Kidney tubule cell (primary cell): ENCODE results near the gene INPP5A.

Experiments
- DNase-seq: peaks from one replicate; pipeline ENCODE4 v3.0.0-alpha.2; 2018; ENCODE audit warnings: low spot score

Gene INPP5A

DNA sequence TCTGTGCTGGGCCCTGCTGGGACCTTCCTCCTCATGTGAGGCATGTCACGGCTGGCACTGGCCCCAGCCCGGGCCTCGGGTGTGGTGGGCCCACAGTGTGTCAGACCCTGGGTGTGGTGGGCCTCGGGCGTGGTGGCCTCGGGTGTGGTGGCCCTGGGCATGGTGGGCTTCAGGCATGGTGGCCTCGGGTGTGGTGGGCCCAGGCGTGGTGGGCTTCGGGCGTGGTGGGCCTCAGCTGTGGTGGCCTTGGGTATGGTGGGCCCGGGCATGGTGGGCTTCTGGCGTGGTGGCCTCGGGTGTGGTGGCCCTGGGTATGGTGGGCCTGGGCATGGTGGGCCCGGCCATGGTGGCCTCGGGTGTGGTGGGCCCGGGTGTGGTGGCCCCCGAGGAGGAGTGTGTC lies 207.9 kb downstream of the INPP5A start:
- no peak for DNase-seq

DNA sequence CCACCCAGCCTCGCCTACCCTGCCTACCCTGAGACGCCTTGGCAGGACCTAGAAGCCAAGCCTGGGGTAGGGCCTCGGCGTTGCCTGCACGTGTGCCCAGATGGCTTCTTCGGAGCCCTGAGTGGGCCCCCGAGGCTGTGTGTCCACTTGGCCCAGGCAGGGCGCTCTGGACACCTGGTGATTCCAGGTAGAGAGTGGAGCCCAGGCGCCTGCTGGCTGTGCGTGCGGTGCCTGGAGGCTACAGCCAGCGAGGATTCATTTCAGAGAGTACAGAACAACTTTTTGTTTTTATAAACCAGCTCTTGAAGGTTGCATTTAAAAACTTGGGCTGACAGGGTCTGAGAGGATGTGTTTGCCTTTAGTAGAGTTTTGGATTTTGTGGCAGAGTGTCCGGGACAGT lies 208.4 kb downstream of the INPP5A start:
- no peak for DNase-seq

GRCh38 chr10:132746386-132746785 lies 208.8 kb downstream of the INPP5A start:
- DNase-seq = no peak

DNA sequence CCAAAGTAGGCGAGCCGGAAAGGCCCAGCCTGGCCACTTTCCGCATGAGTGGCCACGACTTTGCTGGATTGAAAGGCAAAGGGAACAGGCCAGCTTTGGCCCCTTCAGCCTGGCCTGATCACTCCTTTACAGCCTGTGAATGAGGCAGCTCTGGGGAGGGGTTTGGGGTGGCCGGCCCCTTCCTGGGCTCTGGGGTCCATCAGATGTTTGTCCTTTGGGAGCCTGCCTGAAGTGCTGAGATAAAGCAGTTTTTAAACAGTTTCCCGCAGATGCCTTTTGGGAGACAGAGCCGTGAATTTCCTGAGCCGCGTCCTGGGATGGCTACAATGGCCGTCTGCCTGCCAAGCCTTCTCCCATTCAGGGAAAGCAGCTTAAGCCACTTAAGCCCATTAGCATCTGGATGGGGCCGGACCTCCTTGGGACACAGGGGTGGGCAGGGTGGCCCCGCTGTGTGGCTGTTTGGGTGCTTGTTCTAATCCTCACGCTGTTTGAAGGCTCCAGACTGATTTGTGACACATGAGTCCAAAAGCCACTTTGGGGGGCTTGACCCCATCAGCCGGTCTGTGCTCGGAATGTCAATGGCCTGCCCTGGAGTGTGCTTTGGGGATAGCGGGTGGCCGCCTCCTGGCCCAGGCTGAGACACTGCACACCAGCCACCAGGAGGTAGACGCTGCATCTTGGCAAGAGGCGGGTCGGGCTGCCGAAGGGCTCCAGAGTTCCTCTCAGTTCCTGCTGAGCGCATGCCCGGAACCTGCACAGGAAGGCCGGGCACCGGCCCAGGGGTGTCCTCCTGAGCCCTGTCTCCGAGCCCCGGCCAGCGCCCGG lies 209.4 kb downstream of the INPP5A start:
- no peak for DNase-seq

DNA sequence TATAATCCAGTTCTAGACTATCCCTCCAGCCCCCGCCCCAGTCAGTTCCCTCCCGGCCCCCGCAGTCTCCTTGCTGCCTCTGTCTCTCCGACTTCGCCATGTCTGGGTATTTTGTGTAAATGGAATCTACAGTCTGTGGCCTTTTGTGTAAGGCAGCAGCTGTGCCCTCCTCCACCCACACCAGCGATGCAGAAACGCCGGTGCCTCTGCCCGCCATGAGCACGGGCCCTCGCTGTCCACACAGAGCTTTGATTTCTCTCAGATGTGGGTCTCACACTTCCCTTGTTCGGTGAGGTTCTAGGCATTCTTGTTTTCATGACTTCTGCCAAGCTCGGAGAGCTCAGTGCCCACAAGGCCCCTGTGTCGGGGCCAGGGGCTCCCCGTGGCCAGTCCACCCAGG lies 210.5 kb downstream of the INPP5A start:
- DNase-seq = no peak

- no peak for DNase-seq
Observed at GRCh38 chr10:132748545-132749370, 211.2 kb downstream of the INPP5A start.

DNA sequence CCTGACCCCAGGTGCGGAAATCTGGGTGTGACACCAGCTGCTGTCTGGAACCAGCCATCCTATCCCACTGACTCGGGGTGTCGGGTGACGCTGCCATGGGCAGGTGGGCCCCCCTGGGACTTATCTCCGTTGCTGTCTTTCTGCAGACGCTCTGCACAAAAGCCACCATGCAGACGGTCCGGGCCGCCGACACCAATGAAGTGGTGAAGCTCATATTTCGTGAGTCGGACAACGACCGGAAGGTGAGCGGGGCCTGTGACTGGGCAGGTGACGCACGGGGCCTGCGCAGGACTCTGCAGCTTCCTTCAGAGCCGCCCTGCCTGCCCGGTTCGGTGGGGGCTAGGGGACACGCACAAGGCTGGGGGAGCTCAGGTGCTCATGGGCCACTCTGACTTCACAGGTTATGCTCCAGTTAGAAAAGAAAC lies 211.8 kb downstream of the INPP5A start:
- no peak for DNase-seq

GRCh38 chr10:132750936-132751335 lies 213.3 kb downstream of the INPP5A start:
- no peak for DNase-seq

GRCh38 chr10:132752378-132752777 lies 214.8 kb downstream of the INPP5A start:
- DNase-seq = no peak

DNA sequence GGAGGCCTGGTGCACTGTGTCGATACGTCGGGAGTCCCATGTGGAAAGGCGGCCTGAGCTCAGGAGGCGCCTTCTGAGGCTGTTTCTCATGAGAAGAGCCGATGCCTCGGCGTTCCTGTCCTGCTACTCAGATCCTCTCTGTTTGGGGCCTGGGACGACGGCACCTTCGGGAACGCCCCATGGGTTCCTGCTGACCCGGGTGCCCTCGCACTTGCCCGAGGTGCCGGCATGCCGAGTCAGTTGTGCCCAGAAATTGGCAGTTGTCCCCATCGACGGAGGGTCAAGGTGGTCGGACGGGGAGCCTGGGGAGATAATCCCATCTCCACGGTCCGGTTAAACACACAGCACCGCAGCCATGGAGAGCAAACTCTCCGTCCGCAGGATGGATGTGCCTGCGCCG lies 215.4 kb downstream of the INPP5A start:
- no peak for DNase-seq

- DNase-seq = no peak
Observed at GRCh38 chr10:132753596-132753995, 216.0 kb downstream of the INPP5A start.

DNA sequence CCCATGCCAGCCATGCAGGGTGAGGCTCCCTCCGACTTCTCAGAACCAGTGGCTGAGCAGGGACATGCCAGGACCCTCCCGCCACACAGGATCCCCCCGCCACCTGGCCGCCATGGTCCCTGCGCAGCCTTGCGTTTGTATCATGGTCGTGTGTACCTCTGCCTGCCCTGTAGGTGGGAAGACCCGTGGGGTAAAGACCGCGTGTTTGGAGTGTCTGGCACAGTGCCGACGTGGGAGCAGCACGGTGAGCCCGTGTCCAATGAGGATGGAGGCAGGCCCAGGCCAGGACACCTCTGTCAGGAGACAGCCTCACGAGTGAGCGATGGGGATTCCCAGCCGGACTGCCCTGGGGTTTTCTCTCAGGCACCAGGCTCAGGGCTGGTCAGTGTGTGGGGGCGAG lies 216.5 kb downstream of the INPP5A start:
- no peak for DNase-seq

- DNase-seq = no peak
Observed at GRCh38 chr10:132755166-132755711, 217.7 kb downstream of the INPP5A start.

- no peak for DNase-seq
Observed at GRCh38 chr10:132756591-132756990, 219.0 kb downstream of the INPP5A start.

DNA sequence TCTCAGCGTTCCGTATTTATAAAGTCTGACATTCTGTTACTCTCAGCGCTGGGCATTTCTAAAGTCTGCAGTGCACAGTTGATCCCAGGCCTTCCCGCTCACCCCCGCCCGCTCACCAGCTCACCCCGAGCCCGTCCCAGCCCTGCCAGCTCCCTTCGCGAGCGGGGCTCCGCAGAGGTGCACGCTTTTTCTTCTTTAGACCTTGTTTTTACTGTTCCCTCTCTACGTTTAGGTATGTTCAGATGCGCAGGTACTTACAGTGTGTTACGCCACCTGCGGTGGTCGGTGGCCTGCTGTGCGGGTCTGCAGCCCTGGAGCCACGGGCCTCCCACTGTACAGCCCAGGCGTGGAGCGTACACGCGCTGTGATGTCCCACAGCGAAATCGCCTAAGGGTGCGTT lies 219.6 kb downstream of the INPP5A start:
- no peak for DNase-seq

DNA sequence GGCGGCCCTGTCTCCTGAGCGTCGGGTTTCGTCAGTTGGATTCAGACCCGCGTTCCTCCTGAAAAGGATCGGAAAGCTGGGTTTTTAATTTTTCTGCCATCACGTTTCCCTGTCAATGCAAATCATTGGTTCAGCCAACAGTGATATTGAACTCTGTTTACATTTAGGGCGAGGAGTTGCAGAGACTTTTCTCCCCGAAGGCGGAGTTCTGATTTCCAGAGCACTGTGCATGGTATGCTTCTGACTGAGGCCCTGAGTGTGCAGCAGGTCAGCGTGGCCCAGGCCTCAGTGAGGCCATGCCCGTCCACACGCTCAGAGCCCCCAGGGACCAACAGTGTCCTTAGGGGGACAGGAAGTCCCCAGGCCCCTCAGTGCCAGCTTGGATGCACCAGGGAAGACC lies 221.3 kb downstream of the INPP5A start:
- DNase-seq = no peak

DNA sequence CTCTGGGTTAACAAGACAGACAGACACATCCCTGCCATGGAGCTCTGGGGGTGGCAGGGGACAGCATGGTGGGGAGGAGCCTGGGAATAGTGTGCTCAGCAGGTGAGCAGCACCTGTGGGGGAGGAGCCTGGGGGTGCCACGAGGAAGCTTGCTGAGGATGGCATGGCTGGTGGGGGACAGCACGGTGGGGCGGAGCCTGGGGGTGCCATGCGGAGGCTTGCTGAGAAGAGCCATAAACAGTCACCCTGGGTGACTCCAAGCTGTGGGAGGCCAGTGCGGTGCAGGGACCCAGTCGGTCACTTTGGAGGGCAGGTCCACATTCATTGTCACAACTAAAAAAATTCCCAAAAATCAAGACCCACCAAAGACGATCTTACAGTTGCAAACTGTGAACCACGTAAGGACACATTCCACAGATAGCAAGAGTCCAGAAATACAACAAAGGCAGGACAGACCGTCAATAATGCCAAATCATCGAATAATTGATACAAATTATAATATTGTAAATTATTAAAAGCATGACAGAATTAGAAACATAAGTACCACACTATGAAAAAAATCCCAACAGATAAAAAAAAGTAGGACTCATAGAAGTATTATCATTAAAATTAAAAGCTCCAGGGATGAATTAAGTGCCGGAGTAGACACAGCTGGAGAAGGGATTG lies 223.9 kb downstream of the INPP5A start:
- DNase-seq = no peak

GRCh38 chr10:132762267-132762666 lies 224.7 kb downstream of the INPP5A start:
- no peak for DNase-seq

- no peak for DNase-seq
Observed at GRCh38 chr10:132763545-132763944, 226.0 kb downstream of the INPP5A start.

GRCh38 chr10:132764108-132764507 lies 226.5 kb downstream of the INPP5A start:
- DNase-seq = peak; percentile 12

DNA sequence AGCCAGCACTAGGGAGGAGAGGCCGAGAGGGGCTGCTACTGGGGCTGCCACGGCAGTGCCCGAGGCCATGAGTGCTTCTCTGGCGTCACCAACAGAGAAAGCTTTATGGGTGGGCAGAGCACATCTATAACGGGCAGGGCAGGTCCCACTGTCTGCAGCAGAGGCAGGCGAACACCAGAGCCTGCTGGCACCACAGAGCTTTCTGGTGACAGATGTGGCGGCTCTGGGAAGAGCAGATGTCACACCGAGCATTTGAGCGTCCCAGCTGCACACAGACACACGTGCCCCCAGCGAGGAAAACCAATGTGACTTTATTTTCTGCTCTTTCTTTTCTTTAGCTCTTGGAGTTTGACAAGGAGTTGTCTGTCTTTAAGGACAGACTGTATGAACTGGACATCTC lies 227.8 kb downstream of the INPP5A start:
- no peak for DNase-seq

- DNase-seq = no peak
Observed at GRCh38 chr10:132766291-132766690, 228.7 kb downstream of the INPP5A start.
